Coronary artery (tissue), 2 donors: ENCODE data around the gene EML6.

Source experiments
- DNase-seq: peaks from one replicate; pipeline ENCODE4 v3.0.0-alpha.2; 2017; ENCODE audit warnings: low spot score
- H3K27ac ChIP-seq, 2 donors: fragments of 200-600 bp; sonication (generic); one replicate each; pipeline ENCODE4 v1.5.1; 2016 to 2019
- H3K4me3 ChIP-seq: fragments of 200-600 bp; sonication (generic); 2 replicates; pipeline ENCODE4 v1.5.1; 2016; ENCODE audit warnings: mild to moderate bottlenecking, moderate library complexity
- CTCF ChIP-seq: fragments of 200-600 bp; sonication (generic); IDR thresholded peaks from one replicate; pipeline ENCODE4 v1.5.1; 2019; ENCODE audit warnings: antibody characterized with exemption

The EML6 gene

GRCh38 chr2:54969295-54969939 is 246.0 kb downstream of the EML6 start:
- TF ChIP-seq CTCF: no peak
- H3K4me3 ChIP-seq: no peak overlapping the region
- no peak overlapping the region for H3K27ac ChIP-seq
- DNase-seq: no peak

GRCh38 chr2:54969940-54970338 is 246.5 kb downstream of the EML6 start:
- TF ChIP-seq CTCF: no peak
- no peak overlapping the region for H3K4me3 ChIP-seq
- no peak for DNase-seq
- no peak overlapping the region for H3K27ac ChIP-seq

- TF ChIP-seq CTCF: no peak
- Histone ChIP-seq H3K27ac (peak overlapping the region; percentile 47 to 50), H3K4me3 (peak overlapping the region; percentile 20)
- DNase-seq: no peak
Observed at GRCh38 chr2:54975175-54975574, 251.7 kb downstream of the EML6 start.

GRCh38 chr2:54975598-54976492 is 252.4 kb downstream of the EML6 start:
- peak overlapping the region; percentile 47 to 50 for H3K27ac ChIP-seq
- DNase-seq: no peak
- peak overlapping the region; percentile 20 for H3K4me3 ChIP-seq
- TF ChIP-seq CTCF: no peak

GRCh38 chr2:54977149-54977548 is 253.7 kb downstream of the EML6 start:
- TF ChIP-seq CTCF: no peak
- Histone ChIP-seq H3K27ac (peak overlapping the region; percentile 40 to 43), H3K4me3 (peak overlapping the region; percentile 11)
- DNase-seq: no peak

- Histone ChIP-seq H3K4me3 (no peak overlapping the region), H3K27ac (no peak overlapping the region)
- no peak for DNase-seq
- no peak for TF ChIP-seq CTCF
Observed at GRCh38 chr2:54979321-54980044, 256.0 kb downstream of the EML6 start.
